Ovary (tissue), 9 donors: ENCODE data around the gene ENTHD1. TPM values are rescaled to one million over a fixed set of nuclear protein-coding genes. Genes with fewer than 3 reads are reported as not detected.

Source experiments
- DNase-seq, 5 donors: peaks; one replicate each; pipeline ENCODE4 v3.0.0-alpha.2; 2019 to 2020
- H3K27ac ChIP-seq, 2 donors: fragments of 200-600 bp; one replicate each; pipeline versions ENCODE4 v1.5.1 to v1.8.0; 2019 to 2022
- H3K27me3 ChIP-seq: fragments of 200-600 bp; one replicate; pipeline ENCODE4 v1.8.0; 2022
- H3K36me3 ChIP-seq: fragments of 200-600 bp; sonication (generic); one replicate; pipeline ENCODE4 v1.5.1; 2019
- H3K4me1 ChIP-seq: one replicate; pipeline ENCODE4 v1.8.1; 2013; ENCODE audit warnings: mild to moderate bottlenecking, moderate library complexity; ENCODE audit not compliant: insufficient read depth
- H3K4me3 ChIP-seq: fragments of 200-600 bp; sonication (generic); one replicate; pipeline ENCODE4 v1.5.1; 2017
- H3K9me3 ChIP-seq, 2 donors: fragments of 200-600 bp in 1 of 2; sonication (generic) in 1 of 2; one replicate each; pipeline versions ENCODE4 v1.5.1 to v1.8.1; 2013 to 2019; ENCODE audit warnings: mild to moderate bottlenecking in 1 of 2, moderate library complexity in 1 of 2
- EP300 ChIP-seq: sonication (generic); formaldehyde crosslinking; IDR thresholded peaks from one replicate; pipeline ENCODE4 v1.6.1; 2017; ENCODE audit warnings: antibody characterized with exemption
- POLR2A ChIP-seq: fragments of 450-650 bp; IDR thresholded peaks from one replicate; pipeline ENCODE4 v1.6.1; 2017; ENCODE audit warnings: antibody characterized with exemption, mild to moderate bottlenecking, moderate library complexity
- WGBS, 3 donors: extraction: QIAGEN DNeasy Blood & Tissue Kit in 1 of 3; methylation state at CpG; one replicate each; pipeline versions ENCODE4 v1.1.5 to v1.1.7; 2013 to 2017; 5-methylcytosine and 5-hydroxymethylcytosine counted together
- intact Hi-C, 4 donors: fragments of 100-400 bp; cut with DNase I; formaldehyde crosslinking; loops; one replicate each; pipeline versions ENCODE4 v1.11.0 to v1.15.1; 2022 to 2023
- polyA plus RNA-seq, 2 donors: library from polyadenylated mRNA; stranded (reverse); fragments of 200-250 nt in 1 of 2; fragments of 350-450 nt in 1 of 2; fragmentation: Illumina TruSeq in 1 of 2; extraction: RNeasy Lipid Tissue Mini Kit (QIAGEN cat#74804) in 1 of 2; gene quantifications; one replicate each; pipeline ENCODE4 v1.2.3, GENCODE V29; 2013 to 2014
- total RNA-seq, 7 donors: library from RNA; depleted of rRNA in 2 of 7; stranded (reverse); fragments of >200 nt in 2 of 7; fragmentation: NEBNext Ultra II Directional in 3 of 7; extraction: Animal tissue kit (Norgen Biotek cat#: 25700) in 3 of 7; gene quantifications; one replicate each; pipeline versions ENCODE4 v1.1.0 to v1.2.4, GENCODE V29; 2016 to 2023
- TF ChIP-seq, protein P1 (sequence below), 3 donors: fragments of 450-650 bp in 2 of 3; fragments of 200-600 bp in 1 of 3; IDR thresholded peaks; one replicate each; pipeline versions ENCODE4 v1.5.1 to v1.8.0; 2016 to 2022; ENCODE audit warnings: antibody characterized with exemption in 3 of 3, mild to moderate bottlenecking in 1 of 3
- donor health status: DM: no; HTN: no; CAD: no; lungs with moderate emphysema.
- donor health status: DM: no; HTN: no; CAD: no.
- donor health status: Bipolar disorder and iron deficiency.
- donor health status: DM: yes; HTN: yes; CAD: no.
- donor health status: DM: no; HTN: no; CAD: no.
- donor health status: DM: yes; HTN: yes; CAD: no.

ENTHD1 gene
- total and polyA plus RNA-seq, 9 donors: 0.23 TPM; not detected in 8

DNA sequence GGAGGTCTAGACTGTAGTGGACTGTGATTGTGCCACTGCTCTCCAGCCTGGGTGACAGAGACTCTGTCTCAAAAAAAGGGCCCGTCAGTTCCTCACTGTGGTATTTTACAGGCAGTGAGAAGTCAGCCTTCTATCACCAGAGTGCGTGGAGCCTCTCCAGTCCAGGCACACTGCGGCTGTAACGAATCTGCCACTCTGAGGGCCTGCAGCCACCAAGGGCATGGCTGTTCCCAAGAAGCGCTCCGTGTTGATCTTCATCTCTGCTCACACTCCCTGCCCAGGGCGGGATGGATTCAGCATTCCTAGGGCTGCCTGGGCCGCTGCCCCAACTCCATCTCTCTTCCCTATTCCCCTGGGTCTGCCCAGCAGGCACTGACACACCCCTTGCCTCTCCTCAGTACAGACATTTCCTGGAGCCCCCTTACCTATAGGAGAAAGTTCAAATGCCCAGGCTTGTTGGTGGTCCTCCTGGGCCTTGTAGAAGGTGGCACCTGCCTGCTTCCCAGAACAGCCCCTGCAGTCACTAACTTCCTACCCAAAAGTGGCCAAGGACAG lies 174.6 kb downstream of the ENTHD1 start:
- H3K9me3 ChIP-seq: no peaks in the 10 kb centered on the region
- DNase-seq: no peak
- WGBS, 3 donors: 90 to 95% (median 92%) methylated on average over 8 of the region's 8 CpGs
- H3K27me3 ChIP-seq: no peaks in the 10 kb centered on the region
- TF ChIP-seq, protein P1, sequence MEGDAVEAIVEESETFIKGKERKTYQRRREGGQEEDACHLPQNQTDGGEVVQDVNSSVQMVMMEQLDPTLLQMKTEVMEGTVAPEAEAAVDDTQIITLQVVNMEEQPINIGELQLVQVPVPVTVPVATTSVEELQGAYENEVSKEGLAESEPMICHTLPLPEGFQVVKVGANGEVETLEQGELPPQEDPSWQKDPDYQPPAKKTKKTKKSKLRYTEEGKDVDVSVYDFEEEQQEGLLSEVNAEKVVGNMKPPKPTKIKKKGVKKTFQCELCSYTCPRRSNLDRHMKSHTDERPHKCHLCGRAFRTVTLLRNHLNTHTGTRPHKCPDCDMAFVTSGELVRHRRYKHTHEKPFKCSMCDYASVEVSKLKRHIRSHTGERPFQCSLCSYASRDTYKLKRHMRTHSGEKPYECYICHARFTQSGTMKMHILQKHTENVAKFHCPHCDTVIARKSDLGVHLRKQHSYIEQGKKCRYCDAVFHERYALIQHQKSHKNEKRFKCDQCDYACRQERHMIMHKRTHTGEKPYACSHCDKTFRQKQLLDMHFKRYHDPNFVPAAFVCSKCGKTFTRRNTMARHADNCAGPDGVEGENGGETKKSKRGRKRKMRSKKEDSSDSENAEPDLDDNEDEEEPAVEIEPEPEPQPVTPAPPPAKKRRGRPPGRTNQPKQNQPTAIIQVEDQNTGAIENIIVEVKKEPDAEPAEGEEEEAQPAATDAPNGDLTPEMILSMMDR (IDR thresholded peaks at IDR 0.05): no peak
- TF ChIP-seq EP300: no peak
- no peak for TF ChIP-seq POLR2A
- intact Hi-C loops: no loop called here
- no peaks in the 10 kb centered on the region for H3K4me1 ChIP-seq
- H3K4me3 ChIP-seq: no peak overlapping the region
- no peaks in the 10 kb centered on the region for H3K36me3 ChIP-seq
- no peak overlapping the region for H3K27ac ChIP-seq

- DNase-seq: no peak
- Histone ChIP-seq H3K4me1 (no peaks in the 10 kb centered on the region), H3K9me3 (no peaks in the 10 kb centered on the region), H3K27ac (no peak overlapping the region), H3K36me3 (no peaks in the 10 kb centered on the region), H3K27me3 (no peaks in the 10 kb centered on the region), H3K4me3 (no peak overlapping the region)
- intact Hi-C loops: no loop called here
- WGBS, 3 donors: 62 to 69% (median 63%) methylated on average over 7 of the region's 7 CpGs
- no peak for TF ChIP-seq POLR2A
- no peak for TF ChIP-seq EP300
- TF ChIP-seq, protein P1 (IDR thresholded peaks at IDR 0.05): no peak
These were observed 175.4 kb downstream of the ENTHD1 start for GRCh38 chr22:39718206-39718605.

GRCh38 chr22:39717099-39717498 lies 176.5 kb downstream of the ENTHD1 start:
- intact Hi-C loops: no loop called here
- DNase-seq: no peak
- TF ChIP-seq, protein P1 (IDR thresholded peaks at IDR 0.05): no peak
- no peak for TF ChIP-seq EP300
- TF ChIP-seq POLR2A: no peak
- Histone ChIP-seq H3K9me3 (no peaks in the 10 kb centered on the region), H3K27ac (no peak overlapping the region), H3K4me3 (no peak overlapping the region), H3K4me1 (no peaks in the 10 kb centered on the region), H3K27me3 (no peaks in the 10 kb centered on the region), H3K36me3 (no peaks in the 10 kb centered on the region)
- 75 to 80% (median 78%) methylated on average over 8 of the region's 8 CpGs for WGBS, 3 donors

DNA sequence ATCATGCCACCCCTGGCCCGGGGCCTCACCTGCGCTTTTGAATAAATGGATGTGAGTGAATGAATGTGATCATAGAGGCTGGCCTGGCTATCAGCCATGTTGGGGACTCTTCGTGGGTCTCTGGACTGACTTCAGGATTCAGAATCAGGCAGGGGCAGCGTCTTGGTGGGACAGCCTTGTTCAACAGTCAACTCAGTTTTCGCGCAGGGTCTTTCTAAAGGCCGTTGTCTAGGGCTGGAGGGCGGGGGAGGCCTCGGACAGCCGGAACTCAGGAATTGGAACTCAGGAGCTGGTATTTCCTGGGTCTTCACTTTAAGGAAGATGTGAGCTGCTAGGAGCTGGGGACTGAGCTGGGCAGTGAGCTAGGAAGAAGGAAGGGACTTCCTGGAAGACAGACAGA lies 177.0 kb downstream of the ENTHD1 start:
- DNase-seq: no peak
- TF ChIP-seq POLR2A (no peak), EP300 (no peak)
- TF ChIP-seq, protein P1 (IDR thresholded peaks at IDR 0.05): no peak
- Histone ChIP-seq H3K36me3 (no peaks in the 10 kb centered on the region), H3K27ac (no peak overlapping the region), H3K9me3 (no peaks in the 10 kb centered on the region), H3K27me3 (no peaks in the 10 kb centered on the region), H3K4me3 (no peak overlapping the region), H3K4me1 (no peaks in the 10 kb centered on the region)
- intact Hi-C loops: no loop called here
- WGBS, 3 donors: 84 to 87% (median 87%) methylated on average over 10 of the region's 10 CpGs
